CD14-positive monocyte (primary cell): ENCODE measurements around the gene FAM24A. TPM values are rescaled to one million over a fixed set of nuclear protein-coding genes. Genes with fewer than 3 reads are reported as not detected.

Experiments
- DNase-seq, 3 donors: peaks; one replicate each; pipeline ENCODE4 v3.0.0-alpha.2; 2011 to 2022
- H2AFZ ChIP-seq: 2 replicates; pipeline ENCODE4 v1.6.0; 2012; ENCODE audit warnings: mild to moderate bottlenecking, low read depth, low read length, inconsistent platforms; ENCODE audit not compliant: insufficient read depth, poor library complexity, severe bottlenecking
- H3K27ac ChIP-seq, 2 donors: 1 replicate in 1 of 2; 2 replicates in 1 of 2; pipeline ENCODE4 v1.5.1; 2012 to 2013; ENCODE audit warnings: low read length in 2 of 2, control low read depth in 1 of 2, inconsistent platforms in 1 of 2, low read depth in 1 of 2, mild to moderate bottlenecking in 1 of 2
- H3K27me3 ChIP-seq, 2 donors: one replicate each; pipeline versions ENCODE4 v1.6.0 to v1.6.1; 2011 to 2013; ENCODE audit warnings: low read length in 2 of 2; ENCODE audit not compliant: control insufficient read depth in 2 of 2, insufficient read depth in 2 of 2
- H3K36me3 ChIP-seq, 2 donors: replicated peaks in 1 of 2; 1 replicate in 1 of 2; 2 replicates in 1 of 2; pipeline versions ENCODE4 v1.5.1 to v1.6.1; 2012 to 2013; ENCODE audit warnings: low read length in 2 of 2, control low read depth in 1 of 2, inconsistent platforms in 1 of 2, mild to moderate bottlenecking in 1 of 2; ENCODE audit not compliant: insufficient read depth in 2 of 2, control insufficient read depth in 1 of 2
- H3K4me1 ChIP-seq, 2 donors: 1 replicate in 1 of 2; 2 replicates in 1 of 2; pipeline versions ENCODE4 v1.5.1 to v1.6.1; 2012 to 2013; ENCODE audit warnings: low read length in 2 of 2, control low read depth in 1 of 2, inconsistent platforms in 1 of 2, mild to moderate bottlenecking in 1 of 2, moderate library complexity in 1 of 2; ENCODE audit not compliant: insufficient read depth in 2 of 2, control insufficient read depth in 1 of 2
- H3K4me2 ChIP-seq: replicated peaks from 2 replicates; pipeline ENCODE3; 2012; ENCODE audit warnings: low read length, moderate library complexity, mild to moderate bottlenecking; ENCODE audit not compliant: poor library complexity, severe bottlenecking; ENCODE audit errors: extremely low read depth
- H3K4me3 ChIP-seq, 3 experiments: fragments of 200-600 bp in 1 of 3; sonication (generic) in 1 of 3; replicated peaks in 1 of 3; 1 replicate in 2 of 3; 2 replicates in 1 of 3; pipeline ENCODE4 v1.5.1; 2011 to 2013; ENCODE audit warnings: low read length in 3 of 3, mild to moderate bottlenecking in 3 of 3, control low read depth in 2 of 3, low read depth in 2 of 3, inconsistent platforms in 1 of 3, moderate library complexity in 1 of 3
- H3K79me2 ChIP-seq: 2 replicates; pipeline ENCODE4 v1.6.0; 2012; ENCODE audit warnings: mild to moderate bottlenecking, control low read depth, inconsistent platforms, low read length, moderate library complexity; ENCODE audit not compliant: insufficient read depth
- H3K9ac ChIP-seq: 2 replicates; pipeline ENCODE4 v1.6.0; 2017; ENCODE audit warnings: low read length, mild to moderate bottlenecking; ENCODE audit not compliant: insufficient read depth, poor library complexity, severe bottlenecking
- H3K9me3 ChIP-seq, 2 donors: replicated peaks in 1 of 2; 1 replicate in 1 of 2; 2 replicates in 1 of 2; pipeline versions ENCODE4 v1.5.1 to v1.6.1; 2012 to 2013; ENCODE audit warnings: low read length in 2 of 2, control low read depth in 1 of 2; ENCODE audit not compliant: control insufficient read depth in 1 of 2, insufficient read depth in 1 of 2
- H4K20me1 ChIP-seq: 2 replicates; pipeline ENCODE4 v1.6.0; 2012; ENCODE audit warnings: mild to moderate bottlenecking, low read length, control low read depth, moderate library complexity; ENCODE audit not compliant: insufficient read depth
- H3K27ac Mint-ChIP-seq, 7 donors: one replicate each; pipeline ENCODE4 v1.8.0; 2020; ENCODE audit warnings: mild to moderate bottlenecking in 7 of 7, mixed read lengths in 7 of 7, moderate library complexity in 6 of 7, inconsistent platforms in 2 of 7
- H3K27me3 Mint-ChIP-seq, 3 donors: one replicate each; pipeline ENCODE4 v1.8.0; 2021 to 2022; ENCODE audit warnings: low read depth in 3 of 3, mild to moderate bottlenecking in 3 of 3, mixed read lengths in 3 of 3, moderate library complexity in 3 of 3, inconsistent platforms in 1 of 3
- H3K36me3 Mint-ChIP-seq, 2 donors: one replicate each; pipeline ENCODE4 v1.8.0; 2020; ENCODE audit warnings: mixed read lengths in 2 of 2, inconsistent platforms in 1 of 2, mild to moderate bottlenecking in 1 of 2
- H3K4me1 Mint-ChIP-seq: one replicate; pipeline ENCODE4 v1.8.0; 2020; ENCODE audit warnings: mild to moderate bottlenecking, mixed read lengths
- H3K4me3 Mint-ChIP-seq, 2 donors: one replicate each; pipeline ENCODE4 v1.8.0; 2020; ENCODE audit warnings: mild to moderate bottlenecking in 2 of 2, mixed read lengths in 2 of 2, moderate library complexity in 1 of 2
- H3K9me3 Mint-ChIP-seq, 7 donors: one replicate each; pipeline ENCODE4 v1.8.0; 2020 to 2022; ENCODE audit warnings: mixed read lengths in 7 of 7, mild to moderate bottlenecking in 6 of 7, moderate library complexity in 6 of 7, inconsistent platforms in 2 of 7
- CTCF ChIP-seq: fragments of 200-600 bp; IDR thresholded peaks from one replicate; pipeline ENCODE4 v1.8.0; 2022; ENCODE audit warnings: antibody characterized with exemption, mild to moderate bottlenecking
- WGBS: methylation state at CpG from one replicate; pipeline ENCODE4 v1.1.5; 2013; ENCODE audit warnings: missing lambda C conversion rate; ENCODE audit not compliant: insufficient coverage; 5-methylcytosine and 5-hydroxymethylcytosine counted together
- intact Hi-C, 2 donors: fragments of 100-400 bp; cut with micrococcal nuclease; formaldehyde crosslinking; loops; one replicate each; pipeline versions ENCODE4 v1.15.0 to v1.15.1; 2023
- polyA plus RNA-seq, 3 donors: library from polyadenylated mRNA; depleted of rRNA in 1 of 3; unstranded in 2 of 3; stranded (reverse) in 1 of 3; fragments of 300-500 nt in 2 of 3; fragments of >200 nt in 1 of 3; fragmentation: Illumina TruSeq in 2 of 3; gene quantifications; 1 replicate in 2 of 3; 2 replicates in 1 of 3; pipeline ENCODE4 v1.2.3, GENCODE V29; 2012 to 2021

Gene FAM24A
- polyA plus RNA-seq, 3 donors: not detected

DNA sequence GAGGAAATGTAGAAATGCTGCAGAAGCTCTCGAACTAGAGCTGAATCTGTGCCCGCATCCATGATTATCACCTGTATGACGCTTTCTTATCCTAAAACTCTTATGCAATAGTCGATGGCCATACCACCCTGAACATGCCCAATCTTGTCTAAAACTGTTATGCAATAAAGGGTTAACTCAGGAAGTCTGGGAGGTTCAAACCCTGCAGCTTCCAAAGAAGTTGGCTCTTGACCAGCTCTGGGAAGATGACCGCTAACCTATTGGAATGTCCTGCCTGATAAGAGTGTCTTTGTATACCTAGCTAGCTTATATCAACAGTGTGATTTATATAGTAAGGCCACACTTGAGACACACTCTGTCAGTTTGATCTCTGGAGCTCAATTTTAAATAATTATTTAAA is 47.1 kb downstream of the FAM24A start:
- Mint-ChIP-seq H3K4me1 (peaks cover 18% of the 10 kb centered on the region), H3K36me3 (no peaks in the 10 kb centered on the region), H3K9me3 (peaks cover 4 to 16% (median 11%) of the 10 kb centered on the region in 7 donors), H3K4me3 (no peak overlapping the region), H3K27me3 (peaks cover 9 to 18% (median 15%) of the 10 kb centered on the region in 3 donors), H3K27ac (no peak overlapping the region)
- no peak overlapping the region for H3K4me2 ChIP-seq
- no peak for TF ChIP-seq CTCF
- peaks cover 6% of the 10 kb centered on the region in 2 donors for H3K9me3 ChIP-seq
- intact Hi-C loops: no loop called here
- H3K36me3 ChIP-seq: no peaks in the 10 kb centered on the region
- no CpG with 5 or more reads among the region's 5 CpGs for WGBS
- H4K20me1 ChIP-seq: no peaks in the 10 kb centered on the region
- H3K4me1 ChIP-seq: peaks cover 12 to 15% of the 10 kb centered on the region in 2 donors
- no peak overlapping the region for H2AFZ ChIP-seq
- H3K27me3 ChIP-seq: peaks cover 2 to 16% of the 10 kb centered on the region in 2 donors
- no peak overlapping the region for H3K9ac ChIP-seq
- H3K79me2 ChIP-seq: peaks cover 5% of the 10 kb centered on the region
- DNase-seq: no peak
- no peak overlapping the region for H3K27ac ChIP-seq
- H3K4me3 ChIP-seq: no peak overlapping the region

DNA sequence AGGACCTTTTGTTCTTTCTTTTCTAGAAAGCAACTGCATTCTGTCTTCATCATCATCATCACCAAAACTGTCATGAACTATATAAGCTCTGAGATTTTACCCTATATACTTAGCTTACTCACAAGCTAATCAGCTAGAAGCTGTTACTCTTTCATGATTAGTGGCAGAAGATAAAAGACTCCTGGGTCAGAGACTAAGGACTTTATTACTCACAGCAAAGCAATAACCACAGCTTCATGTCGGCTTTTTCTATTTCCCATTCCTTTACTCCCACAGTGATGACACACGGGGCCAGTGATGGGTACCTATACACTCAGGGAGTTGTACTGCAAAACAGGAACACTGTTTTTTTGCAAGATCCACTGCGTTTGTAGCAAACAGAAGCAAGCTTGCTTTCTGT is 52.0 kb downstream of the FAM24A start:
- H3K27me3 Mint-ChIP-seq: peaks cover 0 to 10% (median 5%) of the 10 kb centered on the region in 3 donors
- intact Hi-C loops: no loop called here
- Histone ChIP-seq H3K9ac (no peak overlapping the region), H2AFZ (no peak overlapping the region), H3K9me3 (peaks cover 11 to 14% of the 10 kb centered on the region in 2 donors), H3K4me1 (no peaks in the 10 kb centered on the region), H3K27me3 (no peaks in the 10 kb centered on the region), H3K79me2 (no peaks in the 10 kb centered on the region), H3K4me2 (no peak overlapping the region), H3K36me3 (no peaks in the 10 kb centered on the region), H3K27ac (no peak overlapping the region), H3K4me3 (no peak overlapping the region), H4K20me1 (no peaks in the 10 kb centered on the region)
- no peak for DNase-seq
- H3K27ac Mint-ChIP-seq: no peak overlapping the region
- no peak for TF ChIP-seq CTCF
- 86% methylated on average over 2 of the region's 3 CpGs for WGBS
- no peaks in the 10 kb centered on the region for H3K36me3 Mint-ChIP-seq
- no peaks in the 10 kb centered on the region for H3K4me1 Mint-ChIP-seq
- peaks cover 14 to 29% (median 20%) of the 10 kb centered on the region in 7 donors for H3K9me3 Mint-ChIP-seq
- no peak overlapping the region for H3K4me3 Mint-ChIP-seq

Other genes starting within 250 kb of the FAM24A start
- not detected for gene C10orf120, start 210.8 kb upstream of the FAM24A start, polyA plus RNA-seq
- under 1 TPM in 2 of 3 donors, not detected in 1; 0.14 to 0.29 TPM for gene CUZD1, start 64.8 kb upstream of the FAM24A start, polyA plus RNA-seq
- 1 to 10 TPM in 2 of 3 donors, under 1 TPM in 1; 0.64 to 3.3 (median 2.3) TPM for gene FAM24B, start 31.0 kb upstream of the FAM24A start, polyA plus RNA-seq
- gene C10orf88, start 43.6 kb downstream of the FAM24A start, polyA plus RNA-seq: 1 to 10 TPM; 2.2 to 2.9 (median 2.7) TPM
- 1 to 10 TPM; 3.5 to 4.7 (median 4.2) TPM for gene PSTK, start 69.8 kb downstream of the FAM24A start, polyA plus RNA-seq
- 10 to 100 TPM in 1 of 3 donors, 1 to 10 TPM in 2; 8.6 to 12.8 (median 9.8) TPM for gene IKZF5, start 98.2 kb downstream of the FAM24A start, polyA plus RNA-seq
- gene ACADSB, start 98.4 kb downstream of the FAM24A start, polyA plus RNA-seq: 10 to 100 TPM in 1 of 3 donors, 1 to 10 TPM in 2; 3.9 to 14.7 (median 7.5) TPM
- gene HMX3, start 225.4 kb downstream of the FAM24A start, polyA plus RNA-seq: not detected
- not detected for gene HMX2, start 237.5 kb downstream of the FAM24A start, polyA plus RNA-seq
- gene BUB3, start 243.8 kb downstream of the FAM24A start, polyA plus RNA-seq: 10 to 100 TPM; 61.2 to 96.4 (median 80.4) TPM